PC-9 (cell line): ENCODE results near the gene ITGB3. TPM values are rescaled to one million over a fixed set of nuclear protein-coding genes. Genes with fewer than 3 reads are reported as not detected.

Experiments
- BruUV-seq: library from RNA; stranded (reverse); fragments of 400-500 nt; replicated peaks from 2 replicates; lab custom pipeline; 2021; lab: Mats Ljungman, UMichigan
- CTCF ChIA-PET: fragments of 300-600 bp; sonication (Branson Sonifier 250); formaldehyde crosslinking; loops from one replicate; lab custom pipeline; 2022; ENCODE audit warnings: antibody characterized with exemption; lab: Charles Lee
- POLR2A ChIA-PET: fragments of 300-600 bp; sonication (Branson Sonifier 250); formaldehyde crosslinking; loops from one replicate; lab custom pipeline; 2022; ENCODE audit warnings: antibody characterized with exemption; ENCODE audit not compliant: unreplicated experiment; lab: Charles Lee
- DNase-seq, 2 experiments: peaks; one replicate each; pipeline versions ENCODE4 v3.0.0 to v3.0.0-alpha.2; 2015 to 2022; ENCODE audit warnings: mixed read lengths in 1 of 2
- H2AFZ ChIP-seq: fragments of 200-600 bp; sonication (generic); 2 replicates; pipeline ENCODE4 v1.8.1; 2017; ENCODE audit warnings: antibody characterized with exemption
- H3F3A ChIP-seq: fragments of 200-600 bp; sonication (generic); 2 replicates; pipeline ENCODE4 v1.8.1; 2017; ENCODE audit warnings: antibody characterized with exemption, mild to moderate bottlenecking, low read depth; ENCODE audit not compliant: insufficient read depth
- H3K27ac ChIP-seq: fragments of 200-600 bp; sonication (generic); 2 replicates; pipeline ENCODE4 v1.6.1; 2016; ENCODE audit warnings: mixed run types
- H3K27me3 ChIP-seq: fragments of 200-600 bp; sonication (generic); 2 replicates; pipeline ENCODE4 v1.6.1; 2016; ENCODE audit warnings: low read depth, mixed run types; ENCODE audit not compliant: insufficient read depth
- H3K36me3 ChIP-seq: fragments of 200-600 bp; sonication (generic); 2 replicates; pipeline ENCODE4 v1.6.1; 2016; ENCODE audit warnings: low read depth, mixed run types
- H3K4me1 ChIP-seq: fragments of 200-600 bp; sonication (generic); replicated peaks from 2 replicates; pipeline ENCODE4 v1.6.1; 2016; ENCODE audit warnings: mixed run types; ENCODE audit not compliant: insufficient read depth
- H3K4me2 ChIP-seq: fragments of 200-600 bp; sonication (generic); 2 replicates; pipeline ENCODE4 v1.6.1; 2017; ENCODE audit warnings: mixed run types
- H3K4me3 ChIP-seq: fragments of 200-600 bp; sonication (generic); 2 replicates; pipeline ENCODE4 v1.6.1; 2016; ENCODE audit warnings: mixed run types
- H3K79me2 ChIP-seq: fragments of 200-600 bp; sonication (generic); 2 replicates; pipeline ENCODE4 v1.6.1; 2017; ENCODE audit warnings: low read depth, mixed run types
- H3K9me2 ChIP-seq: fragments of 200-600 bp; sonication (generic); 2 replicates; pipeline ENCODE4 v1.8.1; 2017; ENCODE audit warnings: mild to moderate bottlenecking; ENCODE audit not compliant: insufficient read depth
- H3K9me3 ChIP-seq: fragments of 200-600 bp; sonication (generic); 2 replicates; pipeline ENCODE4 v1.8.1; 2016; ENCODE audit warnings: low read depth; ENCODE audit not compliant: insufficient read depth
- H4K20me1 ChIP-seq: fragments of 200-600 bp; sonication (generic); 2 replicates; pipeline ENCODE4 v1.8.1; 2017; ENCODE audit not compliant: insufficient read depth
- EZH2 ChIP-seq: fragments of 200-600 bp; sonication (generic); IDR thresholded peaks from 2 replicates; pipeline ENCODE4 v1.8.0; 2017; ENCODE audit warnings: antibody characterized with exemption, low read depth
- intact Hi-C: fragments of 100-400 bp; cut with micrococcal nuclease; formaldehyde crosslinking; loops from one replicate; pipeline ENCODE4 v1.10.0; 2022; ENCODE audit not compliant: unreplicated experiment
- total RNA-seq: library from RNA; stranded (reverse); gene quantifications from 2 replicates; pipeline ENCODE4 v1.2.3, GENCODE V29; 2021
- TF ChIP-seq, protein P1 (sequence below): fragments of 200-600 bp; sonication (generic); conservative IDR thresholded peaks from 2 replicates; pipeline ENCODE4 v1.6.1; 2017; ENCODE audit warnings: mixed run types, antibody characterized with exemption, mild to moderate bottlenecking, moderate library complexity

ITGB3 gene
- total RNA-seq, 1 experiment from 2014 or later: 0.31 TPM

DNA sequence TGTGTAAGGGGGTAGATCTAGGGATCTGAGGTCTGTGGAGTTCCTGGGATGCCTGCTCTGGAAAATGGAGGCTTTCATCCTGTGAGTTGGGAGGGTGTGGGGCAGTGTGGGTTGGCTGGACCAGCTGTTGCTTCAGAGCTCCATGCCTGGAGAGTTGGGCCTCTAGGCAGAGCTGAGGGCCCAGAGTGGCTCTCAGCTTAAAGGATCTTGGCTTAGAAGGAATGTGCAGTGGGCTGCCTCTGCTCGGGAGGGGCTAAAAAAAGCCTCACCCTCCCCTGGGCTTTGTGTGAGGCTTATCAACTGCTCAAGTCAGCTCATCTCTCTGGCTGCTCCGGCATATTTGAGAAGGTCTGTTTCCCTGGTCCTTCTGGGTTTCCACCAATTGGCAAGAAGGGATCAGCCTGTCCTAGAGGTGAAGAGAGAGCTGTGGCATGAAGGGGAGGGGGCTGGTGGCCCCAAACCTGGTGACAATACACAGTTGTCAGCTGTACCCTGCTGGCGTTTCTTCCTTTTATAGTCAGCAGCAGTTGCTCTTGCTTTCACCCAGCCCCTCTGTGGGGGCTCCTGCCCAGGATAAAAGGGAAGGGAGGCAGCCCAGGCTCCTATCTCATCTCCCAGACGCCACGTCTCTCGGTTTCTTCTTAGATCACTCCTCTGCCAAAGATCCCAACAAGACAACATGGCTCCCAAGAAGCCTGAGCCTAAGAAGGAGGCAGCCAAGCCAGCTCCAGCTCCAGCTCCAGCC is 44.7 kb upstream of the ITGB3 start, which contains the start of gene MYL4:
Gene MYL4, plus strand, starts transcription at position 605 of the 745 bp plus-strand sequence. Its CDS starts 75 bp downstream, at position 680.
- intact Hi-C loops: no loop called here
- Histone ChIP-seq H3K27me3 (no peaks in the 10 kb centered on the region), H4K20me1 (no peaks in the 10 kb centered on the region), H3K9me3 (no peaks in the 10 kb centered on the region), H3K36me3 (no peaks in the 10 kb centered on the region), H3K4me3 (no peak within 1 kb of the TSS), H3K9me2 (no peaks in the 10 kb centered on the region; the same call in 1 of the 2 replicates), H3K27ac (no peak within 1 kb of the TSS), H2AFZ (no peak within 1 kb of the TSS), H3K79me2 (no peaks in the 10 kb centered on the region), H3F3A (peaks cover 22% of the 10 kb centered on the region), H3K4me1 (peaks cover 24% of the 10 kb centered on the region), H3K4me2 (no peak within 1 kb of the TSS)
- no peak for DNase-seq
- BruUV-seq: no TSS peak
- ChIA-PET CTCF (no interaction called here), POLR2A (no interaction called here)
- TF ChIP-seq, protein P1, sequence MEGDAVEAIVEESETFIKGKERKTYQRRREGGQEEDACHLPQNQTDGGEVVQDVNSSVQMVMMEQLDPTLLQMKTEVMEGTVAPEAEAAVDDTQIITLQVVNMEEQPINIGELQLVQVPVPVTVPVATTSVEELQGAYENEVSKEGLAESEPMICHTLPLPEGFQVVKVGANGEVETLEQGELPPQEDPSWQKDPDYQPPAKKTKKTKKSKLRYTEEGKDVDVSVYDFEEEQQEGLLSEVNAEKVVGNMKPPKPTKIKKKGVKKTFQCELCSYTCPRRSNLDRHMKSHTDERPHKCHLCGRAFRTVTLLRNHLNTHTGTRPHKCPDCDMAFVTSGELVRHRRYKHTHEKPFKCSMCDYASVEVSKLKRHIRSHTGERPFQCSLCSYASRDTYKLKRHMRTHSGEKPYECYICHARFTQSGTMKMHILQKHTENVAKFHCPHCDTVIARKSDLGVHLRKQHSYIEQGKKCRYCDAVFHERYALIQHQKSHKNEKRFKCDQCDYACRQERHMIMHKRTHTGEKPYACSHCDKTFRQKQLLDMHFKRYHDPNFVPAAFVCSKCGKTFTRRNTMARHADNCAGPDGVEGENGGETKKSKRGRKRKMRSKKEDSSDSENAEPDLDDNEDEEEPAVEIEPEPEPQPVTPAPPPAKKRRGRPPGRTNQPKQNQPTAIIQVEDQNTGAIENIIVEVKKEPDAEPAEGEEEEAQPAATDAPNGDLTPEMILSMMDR: no peak
- no peak for TF ChIP-seq EZH2

DNA sequence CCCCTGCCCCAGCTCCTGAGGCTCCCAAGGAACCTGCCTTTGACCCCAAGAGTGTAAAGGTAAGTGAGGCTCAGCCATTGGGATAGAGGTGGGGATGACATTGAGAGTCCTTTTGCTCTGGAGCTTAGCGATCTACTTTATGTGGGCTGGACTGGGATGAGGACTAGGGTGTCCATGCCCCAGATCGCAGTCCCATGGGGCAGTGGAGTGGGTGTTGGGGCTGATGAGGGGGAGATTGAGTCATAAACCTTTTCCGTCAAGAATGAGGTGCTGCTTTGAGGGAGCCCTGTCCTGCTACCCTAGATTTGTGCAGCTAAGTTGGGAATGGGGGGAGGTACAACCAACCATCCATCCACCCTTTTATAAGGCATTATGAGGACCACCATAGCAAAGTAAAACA is 44.1 kb upstream of the ITGB3 start:
- POLR2A ChIA-PET: no interaction called here
- no peak for DNase-seq
- intact Hi-C loops: no loop called here
- H3K4me1 ChIP-seq: peaks cover 19% of the 10 kb centered on the region
- CTCF ChIA-PET: no interaction called here
- no peaks in the 10 kb centered on the region; the same call in 1 of the 2 replicates for H3K9me2 ChIP-seq
- no peak overlapping the region for H3K4me2 ChIP-seq
- BruUV-seq: no TSS peak
- H3K4me3 ChIP-seq: no peak overlapping the region
- H3K79me2 ChIP-seq: no peaks in the 10 kb centered on the region
- H2AFZ ChIP-seq: no peak overlapping the region
- H3F3A ChIP-seq: peaks cover 18% of the 10 kb centered on the region
- no peaks in the 10 kb centered on the region for H3K36me3 ChIP-seq
- TF ChIP-seq EZH2: no peak
- no peaks in the 10 kb centered on the region for H4K20me1 ChIP-seq
- no peaks in the 10 kb centered on the region for H3K27me3 ChIP-seq
- H3K9me3 ChIP-seq: no peaks in the 10 kb centered on the region
- no peak overlapping the region for H3K27ac ChIP-seq

DNA sequence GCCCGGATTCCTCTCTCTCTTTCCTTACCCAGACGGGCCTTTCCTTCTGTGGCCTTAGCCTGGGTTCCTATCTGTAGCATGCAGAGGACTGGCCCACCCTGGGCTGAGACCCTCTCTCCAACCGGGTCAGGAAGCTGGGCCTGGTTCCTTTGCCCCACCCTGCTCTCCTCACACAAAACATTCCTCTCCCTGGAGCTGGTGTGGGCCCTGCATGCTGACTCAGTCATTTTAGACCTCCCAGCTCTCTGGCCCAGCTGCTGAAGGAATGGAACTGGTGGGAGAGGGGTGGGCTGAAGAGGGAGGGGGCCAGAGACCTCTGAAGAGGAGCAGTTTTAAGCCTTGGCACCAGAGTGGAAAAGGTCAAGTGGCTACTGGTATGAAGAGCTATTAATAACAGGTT is 43.5 kb upstream of the ITGB3 start:
- no peaks in the 10 kb centered on the region for H4K20me1 ChIP-seq
- H3K4me1 ChIP-seq: peaks cover 13% of the 10 kb centered on the region
- H3K9me2 ChIP-seq: no peaks in the 10 kb centered on the region; the same call in 1 of the 2 replicates
- TF ChIP-seq EZH2: no peak
- TF ChIP-seq, protein P1: no peak
- H3K79me2 ChIP-seq: no peaks in the 10 kb centered on the region
- no peak for DNase-seq
- H3K4me3 ChIP-seq: no peak overlapping the region
- H3K27me3 ChIP-seq: no peaks in the 10 kb centered on the region
- H3K36me3 ChIP-seq: no peaks in the 10 kb centered on the region
- H3F3A ChIP-seq: peaks cover 14% of the 10 kb centered on the region
- H2AFZ ChIP-seq: no peak overlapping the region
- no peak overlapping the region for H3K4me2 ChIP-seq
- POLR2A ChIA-PET: no interaction called here
- CTCF ChIA-PET: no interaction called here
- no peaks in the 10 kb centered on the region for H3K9me3 ChIP-seq
- intact Hi-C loops: no loop called here
- H3K27ac ChIP-seq: no peak overlapping the region
- BruUV-seq: no TSS peak
